ENCODE results near the gene AKAP1. TPM values are rescaled to one million over a fixed set of nuclear protein-coding genes. Genes with fewer than 3 reads are reported as not detected.

AKAP1 gene
- total RNA-seq, 4 donors from 2014 or later: 45.8 to 68.2 (median 54.9) TPM

DNA sequence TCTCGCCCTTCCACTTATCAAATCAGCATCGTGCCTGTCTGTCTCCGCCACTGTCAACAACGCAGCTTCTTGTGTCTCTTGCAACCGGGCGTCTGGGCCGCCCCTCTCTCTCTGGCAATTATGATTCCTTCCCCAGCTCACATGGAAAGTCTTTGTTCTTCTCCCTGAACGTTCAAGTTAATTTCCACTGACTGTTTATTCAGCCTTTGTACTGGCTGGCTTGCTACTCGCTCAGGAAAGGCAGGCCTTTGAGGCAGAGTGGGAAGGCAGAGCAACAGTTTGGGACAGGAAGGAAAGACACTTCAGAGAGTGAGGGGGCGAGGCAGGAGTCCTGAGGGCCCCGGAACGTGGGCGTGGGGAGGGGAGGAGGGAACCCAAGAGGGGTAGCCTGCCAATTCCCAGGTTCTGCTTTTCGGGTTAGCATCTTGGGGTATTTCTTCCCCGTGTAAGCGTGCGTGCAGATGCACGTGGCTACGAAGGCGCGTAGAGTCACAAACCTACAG is 50.8 kb downstream of the AKAP1 start:
- TF ChIP-seq POLR2A (IDR thresholded peaks at IDR 0.05): no peak
- TF ChIP-seq, protein P1, sequence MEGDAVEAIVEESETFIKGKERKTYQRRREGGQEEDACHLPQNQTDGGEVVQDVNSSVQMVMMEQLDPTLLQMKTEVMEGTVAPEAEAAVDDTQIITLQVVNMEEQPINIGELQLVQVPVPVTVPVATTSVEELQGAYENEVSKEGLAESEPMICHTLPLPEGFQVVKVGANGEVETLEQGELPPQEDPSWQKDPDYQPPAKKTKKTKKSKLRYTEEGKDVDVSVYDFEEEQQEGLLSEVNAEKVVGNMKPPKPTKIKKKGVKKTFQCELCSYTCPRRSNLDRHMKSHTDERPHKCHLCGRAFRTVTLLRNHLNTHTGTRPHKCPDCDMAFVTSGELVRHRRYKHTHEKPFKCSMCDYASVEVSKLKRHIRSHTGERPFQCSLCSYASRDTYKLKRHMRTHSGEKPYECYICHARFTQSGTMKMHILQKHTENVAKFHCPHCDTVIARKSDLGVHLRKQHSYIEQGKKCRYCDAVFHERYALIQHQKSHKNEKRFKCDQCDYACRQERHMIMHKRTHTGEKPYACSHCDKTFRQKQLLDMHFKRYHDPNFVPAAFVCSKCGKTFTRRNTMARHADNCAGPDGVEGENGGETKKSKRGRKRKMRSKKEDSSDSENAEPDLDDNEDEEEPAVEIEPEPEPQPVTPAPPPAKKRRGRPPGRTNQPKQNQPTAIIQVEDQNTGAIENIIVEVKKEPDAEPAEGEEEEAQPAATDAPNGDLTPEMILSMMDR (IDR thresholded peaks at IDR 0.05): no peak
- H3K4me3 ChIP-seq (ENCODE audit: low read depth, poor library complexity, severe bottlenecking): no peak overlapping the region
- DNase-seq (ENCODE audit: low spot score in 2 of 2): no peak
- 46 to 48% methylated on average over 21 of the region's 21 CpGs for WGBS, 2 donors
- intact Hi-C loops (cut with DNase I; ENCODE audit: low total_unique reads): loop anchor here (10.0 kb wide), 2 partner anchors 109 to 539 kb away; no protein-coding TSS in a partner anchor

DNA sequence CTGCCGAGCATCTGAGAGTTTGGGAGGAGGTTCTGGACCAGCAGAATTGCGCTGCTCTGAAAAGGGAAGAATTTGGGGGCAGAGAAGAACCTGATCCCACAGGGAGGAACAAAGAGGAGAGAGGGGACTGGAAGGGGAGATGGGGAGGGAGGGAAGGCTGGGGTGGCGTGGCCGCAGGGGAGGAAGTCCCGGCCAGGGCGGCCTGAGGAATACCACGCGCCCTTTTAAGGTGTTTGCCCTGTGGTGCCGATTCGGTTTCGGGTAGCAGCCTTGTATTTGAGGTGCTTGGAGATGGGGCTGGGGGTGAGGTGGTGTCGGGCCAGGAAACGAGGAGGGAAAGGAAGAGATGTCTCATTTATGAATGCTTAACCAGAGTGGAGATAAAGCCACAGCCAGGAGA is 51.3 kb downstream of the AKAP1 start:
- intact Hi-C loops (cut with DNase I; ENCODE audit: low total_unique reads): loop anchor here (10.0 kb wide), 2 partner anchors 108 to 538 kb away; no protein-coding TSS in a partner anchor
- DNase-seq (ENCODE audit: low spot score in 2 of 2): no peak
- TF ChIP-seq, protein P1 (IDR thresholded peaks at IDR 0.05): no peak
- no peak for TF ChIP-seq POLR2A (IDR thresholded peaks at IDR 0.05)
- no peak overlapping the region for H3K4me3 ChIP-seq (ENCODE audit: low read depth, poor library complexity, severe bottlenecking)
- WGBS, 2 donors: 71 to 78% methylated on average over 13 of the region's 13 CpGs

DNA sequence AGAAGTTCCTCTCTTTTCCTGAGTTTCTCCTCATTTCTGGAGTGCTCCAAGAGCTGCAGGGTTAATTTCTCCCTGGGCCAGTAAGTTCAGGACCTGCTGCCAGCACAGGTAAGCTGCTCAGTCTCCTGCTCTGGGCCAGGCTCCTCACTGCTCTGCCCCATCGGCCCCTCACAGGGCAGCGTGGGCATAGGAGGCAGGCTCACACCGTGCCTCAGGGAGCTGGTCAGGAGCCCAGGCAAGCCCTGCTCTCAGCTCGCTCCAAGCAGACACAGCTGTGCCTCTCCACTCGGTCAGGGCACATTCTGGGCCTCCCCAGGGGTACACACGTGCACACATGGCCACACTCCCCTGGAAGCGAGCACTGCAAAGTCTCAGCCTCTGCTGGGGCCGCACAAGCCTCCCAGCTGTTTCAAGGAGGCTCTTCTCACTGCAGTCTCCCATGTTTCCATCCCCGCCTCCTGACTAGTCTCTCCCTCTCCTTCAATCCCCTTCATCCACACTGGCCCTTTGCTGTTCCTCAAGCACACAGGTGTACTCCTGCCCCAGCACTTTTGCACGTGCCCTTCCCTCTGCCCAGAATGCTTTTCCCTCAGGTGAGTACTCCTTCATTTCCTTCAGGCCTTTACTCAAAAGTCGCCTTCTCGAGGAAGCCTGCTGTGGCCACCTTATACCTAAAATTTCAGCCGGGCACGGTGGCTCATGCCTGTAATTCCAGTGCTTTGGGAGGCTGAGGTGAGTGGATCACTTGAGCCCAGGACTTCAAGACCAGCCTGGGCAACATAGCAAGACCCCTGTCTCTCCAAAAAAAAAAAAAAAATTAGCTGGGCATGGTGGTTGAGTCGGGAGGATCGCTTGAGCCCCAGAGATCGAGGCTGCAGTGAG is 53.2 kb downstream of the AKAP1 start:
- WGBS, 2 donors: 88% methylated on average over 16 of the region's 17 CpGs
- no peak overlapping the region for H3K4me3 ChIP-seq (ENCODE audit: low read depth, poor library complexity, severe bottlenecking)
- no peak for TF ChIP-seq POLR2A (IDR thresholded peaks at IDR 0.05)
- TF ChIP-seq, protein P1 (IDR thresholded peaks at IDR 0.05): no peak
- intact Hi-C loops (cut with DNase I; ENCODE audit: low total_unique reads): loop anchor here (10.0 kb wide), 2 partner anchors 107 to 537 kb away; no protein-coding TSS in a partner anchor
- no peak for DNase-seq (ENCODE audit: low spot score in 2 of 2)

DNA sequence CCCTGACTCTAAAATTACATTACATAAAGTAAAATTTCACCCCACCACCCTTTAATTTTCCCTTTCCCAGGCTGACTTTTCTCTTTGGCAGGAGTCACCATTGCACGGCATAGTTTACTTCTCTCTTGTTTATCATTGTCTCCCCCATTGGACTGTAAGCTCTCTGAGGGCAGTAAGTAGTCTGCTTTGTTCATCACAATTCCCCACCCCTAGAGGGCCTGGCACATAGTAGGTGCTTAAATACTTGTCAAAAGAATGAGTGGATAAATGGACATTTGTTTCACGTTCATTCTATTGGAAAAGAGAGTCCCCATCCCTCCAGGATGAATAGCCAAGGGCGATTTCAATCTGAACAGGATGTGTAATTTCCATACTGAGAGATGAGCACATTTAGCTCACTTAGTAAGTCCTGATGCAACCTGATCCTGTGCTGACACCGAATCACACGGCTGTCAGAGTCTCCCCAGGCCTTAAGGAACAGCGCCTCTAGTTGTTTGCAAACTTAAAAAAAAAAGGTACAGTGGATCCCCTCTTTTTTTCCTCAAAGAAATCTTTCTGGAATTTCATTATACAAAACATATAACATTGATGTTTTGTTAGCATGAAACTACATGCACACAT is 54.0 kb downstream of the AKAP1 start:
- WGBS, 2 donors: 76 to 77% methylated on average over 6 of the region's 6 CpGs
- TF ChIP-seq POLR2A (IDR thresholded peaks at IDR 0.05): no peak
- TF ChIP-seq, protein P1 (IDR thresholded peaks at IDR 0.05): no peak

DNA sequence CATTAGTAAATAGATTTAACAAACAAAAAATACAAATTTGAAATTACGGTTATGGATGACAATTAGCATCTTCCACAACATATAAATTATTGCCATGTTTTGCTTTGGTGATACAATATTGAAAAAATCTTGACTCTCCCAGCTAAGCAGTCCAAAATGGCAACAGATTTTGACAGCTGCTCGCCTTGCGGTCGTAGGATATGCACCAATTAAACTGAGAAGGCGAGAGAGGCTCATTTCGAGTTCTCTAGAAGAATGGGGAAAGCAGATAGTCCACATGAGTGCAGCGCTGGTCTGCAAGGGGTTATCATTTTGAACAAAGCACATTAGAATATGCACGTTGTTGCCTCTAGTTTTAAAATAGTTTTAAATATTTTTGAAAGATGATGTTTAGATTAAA is 55.3 kb downstream of the AKAP1 start:
- 73 to 77% methylated on average over 8 of the region's 8 CpGs for WGBS, 2 donors
- no peak overlapping the region for H3K4me3 ChIP-seq (ENCODE audit: low read depth, poor library complexity, severe bottlenecking)
- DNase-seq (ENCODE audit: low spot score in 2 of 2): no peak
- intact Hi-C loops (cut with DNase I; ENCODE audit: low total_unique reads): no loop called here
- TF ChIP-seq POLR2A (IDR thresholded peaks at IDR 0.05): no peak
- TF ChIP-seq, protein P1 (IDR thresholded peaks at IDR 0.05): no peak

More for the DNA sequence above, 54.0 kb downstream of the AKAP1 start:
- no peak for DNase-seq (ENCODE audit: low spot score in 2 of 2)
- H3K4me3 ChIP-seq (ENCODE audit: low read depth, poor library complexity, severe bottlenecking): no peak overlapping the region
- intact Hi-C loops (cut with DNase I; ENCODE audit: low total_unique reads): loop anchor here (10.0 kb wide), 2 partner anchors 106 to 536 kb away; no protein-coding TSS in a partner anchor
